Esophagus muscularis mucosa (tissue), 4 donors: ENCODE data around the gene ADGRV1. TPM values are rescaled to one million over a fixed set of nuclear protein-coding genes. Genes with fewer than 3 reads are reported as not detected.

Experiments used
- DNase-seq: peaks from one replicate; pipeline ENCODE4 v3.0.0-alpha.2; 2017; ENCODE audit errors: extremely low spot score
- H3K27ac ChIP-seq, 4 donors: fragments of 200-600 bp; sonication (generic); replicated peaks in 1 of 4; 1 replicate in 3 of 4; 2 replicates in 1 of 4; pipeline ENCODE4 v1.5.1; 2016 to 2019; ENCODE audit warnings: mild to moderate bottlenecking in 1 of 4
- H3K27me3 ChIP-seq, 4 donors: fragments of 200-600 bp; sonication (generic); one replicate each; pipeline versions ENCODE4 v1.5.1 to v1.6.0; 2016 to 2019
- H3K36me3 ChIP-seq, 4 donors: fragments of 200-600 bp; sonication (generic); one replicate each; pipeline ENCODE4 v1.5.1; 2016 to 2019
- H3K4me1 ChIP-seq, 4 donors: fragments of 200-600 bp; sonication (generic); one replicate each; pipeline ENCODE4 v1.5.1; 2016 to 2019
- H3K4me3 ChIP-seq, 4 donors: fragments of 200-600 bp; sonication (generic); 1 replicate in 2 of 4; 2 replicates in 2 of 4; pipeline ENCODE4 v1.5.1; 2016 to 2019; ENCODE audit warnings: mild to moderate bottlenecking in 4 of 4, moderate library complexity in 1 of 4
- H3K9me3 ChIP-seq, 4 donors: fragments of 200-600 bp; sonication (generic); 1 replicate in 3 of 4; 2 replicates in 1 of 4; pipeline ENCODE4 v1.5.1; 2016 to 2019
- EP300 ChIP-seq: sonication (generic); formaldehyde crosslinking; IDR thresholded peaks from one replicate; pipeline ENCODE4 v1.6.1; 2017; ENCODE audit warnings: antibody characterized with exemption
- POLR2A ChIP-seq: fragments of 450-650 bp; IDR thresholded peaks from one replicate; pipeline ENCODE4 v1.6.1; 2017; ENCODE audit warnings: antibody characterized with exemption, moderate library complexity, mild to moderate bottlenecking, low read depth
- POLR2AphosphoS5 ChIP-seq, 2 donors: sonication (generic); formaldehyde crosslinking; IDR thresholded peaks; one replicate each; pipeline ENCODE4 v1.6.1; 2017; ENCODE audit warnings: antibody characterized with exemption in 2 of 2
- WGBS: methylation state at CpG from one replicate; pipeline ENCODE4 v1.1.5; 2018; 5-methylcytosine and 5-hydroxymethylcytosine counted together
- intact Hi-C: fragments of 100-400 bp; cut with DNase I; formaldehyde crosslinking; loops from one replicate; pipeline ENCODE4 v1.15.1; 2023
- total RNA-seq, 4 donors: library from RNA; depleted of rRNA; stranded (reverse); fragments of >200 nt; gene quantifications; one replicate each; pipeline versions ENCODE4 v1.1.0 to v1.2.1, GENCODE V29; 2016
- TF ChIP-seq, protein P1 (sequence below), 3 experiments: fragments of 200-600 bp in 2 of 3; fragments of 450-650 bp in 1 of 3; sonication (generic) in 2 of 3; IDR thresholded peaks; one replicate each; pipeline ENCODE4 v1.5.1; 2017 to 2019; ENCODE audit warnings: antibody characterized with exemption in 3 of 3, mild to moderate bottlenecking in 2 of 3, moderate library complexity in 1 of 3

ADGRV1 gene
- total RNA-seq, 4 donors from 2014 or later: 0.42 to 1.4 (median 0.54) TPM

DNA sequence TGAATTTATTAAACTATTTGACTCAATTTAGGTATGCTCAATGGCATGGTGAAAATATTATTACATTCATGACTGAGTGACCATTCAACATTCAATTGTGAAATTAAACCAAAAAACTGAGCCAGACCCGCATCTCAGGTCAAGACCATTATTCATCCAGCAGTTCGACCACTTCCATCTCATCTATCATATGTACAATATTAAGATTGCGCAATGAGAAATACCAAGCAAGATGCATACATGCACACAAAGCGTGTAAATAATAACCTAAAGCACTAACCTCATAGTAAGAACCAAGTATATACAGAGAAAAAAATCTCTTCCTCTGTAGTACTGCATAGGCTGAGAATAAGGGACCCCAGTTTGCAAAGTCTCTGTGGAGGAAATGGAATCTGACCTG lies 310.2 kb downstream of the ADGRV1 start:
- H3K36me3 ChIP-seq: no peaks in the 10 kb centered on the region
- 89% methylated on average over 4 of the region's 4 CpGs for WGBS
- no peak for DNase-seq
- H3K4me1 ChIP-seq: peaks cover 0 to 10% (median 4%) of the 10 kb centered on the region in 4 donors
- no peak overlapping the region for H3K27ac ChIP-seq
- no peaks in the 10 kb centered on the region for H3K9me3 ChIP-seq
- H3K4me3 ChIP-seq: no peak overlapping the region
- TF ChIP-seq, protein P1, sequence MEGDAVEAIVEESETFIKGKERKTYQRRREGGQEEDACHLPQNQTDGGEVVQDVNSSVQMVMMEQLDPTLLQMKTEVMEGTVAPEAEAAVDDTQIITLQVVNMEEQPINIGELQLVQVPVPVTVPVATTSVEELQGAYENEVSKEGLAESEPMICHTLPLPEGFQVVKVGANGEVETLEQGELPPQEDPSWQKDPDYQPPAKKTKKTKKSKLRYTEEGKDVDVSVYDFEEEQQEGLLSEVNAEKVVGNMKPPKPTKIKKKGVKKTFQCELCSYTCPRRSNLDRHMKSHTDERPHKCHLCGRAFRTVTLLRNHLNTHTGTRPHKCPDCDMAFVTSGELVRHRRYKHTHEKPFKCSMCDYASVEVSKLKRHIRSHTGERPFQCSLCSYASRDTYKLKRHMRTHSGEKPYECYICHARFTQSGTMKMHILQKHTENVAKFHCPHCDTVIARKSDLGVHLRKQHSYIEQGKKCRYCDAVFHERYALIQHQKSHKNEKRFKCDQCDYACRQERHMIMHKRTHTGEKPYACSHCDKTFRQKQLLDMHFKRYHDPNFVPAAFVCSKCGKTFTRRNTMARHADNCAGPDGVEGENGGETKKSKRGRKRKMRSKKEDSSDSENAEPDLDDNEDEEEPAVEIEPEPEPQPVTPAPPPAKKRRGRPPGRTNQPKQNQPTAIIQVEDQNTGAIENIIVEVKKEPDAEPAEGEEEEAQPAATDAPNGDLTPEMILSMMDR (IDR thresholded peaks at IDR 0.05): no peak
- TF ChIP-seq POLR2A (no peak), EP300 (no peak), POLR2AphosphoS5 (IDR thresholded peaks at IDR 0.05) (no peak)
- intact Hi-C loops: loop anchor here (10.0 kb wide), 1 partner anchor 226 kb away; no protein-coding TSS in a partner anchor
- peaks cover 0 to 4% (median 0%) of the 10 kb centered on the region in 4 donors for H3K27me3 ChIP-seq

DNA sequence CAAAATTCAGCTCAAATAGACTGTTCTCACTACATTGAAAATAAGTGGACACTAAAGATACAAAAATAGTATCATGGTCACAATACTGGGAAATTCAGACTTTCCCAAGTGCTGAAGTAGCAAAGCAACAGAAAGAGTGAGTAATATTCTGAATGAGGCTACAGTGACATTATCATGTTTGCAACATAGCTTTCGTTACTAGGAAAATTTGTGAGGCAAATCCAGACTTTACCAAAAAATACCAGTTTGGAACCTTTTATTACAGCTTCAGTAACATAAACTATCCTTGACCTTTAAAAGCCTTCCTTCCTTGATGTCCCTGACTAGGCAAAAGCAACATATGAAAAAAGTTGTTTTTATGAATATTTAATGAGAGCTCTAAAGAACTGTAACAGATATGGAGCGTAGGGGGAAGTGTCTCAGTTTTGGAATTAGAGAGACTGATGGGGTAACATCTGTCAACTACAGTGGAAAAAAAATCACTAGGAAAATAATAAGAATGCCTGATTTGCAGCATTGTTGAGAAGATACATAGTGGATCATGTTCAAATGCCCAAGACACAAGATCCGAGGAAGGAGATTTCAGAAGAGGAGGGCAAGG lies 312.9 kb downstream of the ADGRV1 start:
- no peak for DNase-seq
- Histone ChIP-seq H3K4me3 (no peak overlapping the region), H3K4me1 (peaks cover 0 to 8% (median 3%) of the 10 kb centered on the region in 4 donors), H3K27ac (no peak overlapping the region), H3K9me3 (no peaks in the 10 kb centered on the region), H3K27me3 (peaks cover 0 to 4% (median 0%) of the 10 kb centered on the region in 4 donors), H3K36me3 (no peaks in the 10 kb centered on the region)
- intact Hi-C loops: no loop called here
- TF ChIP-seq EP300: no peak
- TF ChIP-seq POLR2A: no peak
- TF ChIP-seq, protein P1 (IDR thresholded peaks at IDR 0.05): no peak
- TF ChIP-seq POLR2AphosphoS5 (IDR thresholded peaks at IDR 0.05): no peak
- WGBS: 77% methylated on average over 3 of the region's 3 CpGs

DNA sequence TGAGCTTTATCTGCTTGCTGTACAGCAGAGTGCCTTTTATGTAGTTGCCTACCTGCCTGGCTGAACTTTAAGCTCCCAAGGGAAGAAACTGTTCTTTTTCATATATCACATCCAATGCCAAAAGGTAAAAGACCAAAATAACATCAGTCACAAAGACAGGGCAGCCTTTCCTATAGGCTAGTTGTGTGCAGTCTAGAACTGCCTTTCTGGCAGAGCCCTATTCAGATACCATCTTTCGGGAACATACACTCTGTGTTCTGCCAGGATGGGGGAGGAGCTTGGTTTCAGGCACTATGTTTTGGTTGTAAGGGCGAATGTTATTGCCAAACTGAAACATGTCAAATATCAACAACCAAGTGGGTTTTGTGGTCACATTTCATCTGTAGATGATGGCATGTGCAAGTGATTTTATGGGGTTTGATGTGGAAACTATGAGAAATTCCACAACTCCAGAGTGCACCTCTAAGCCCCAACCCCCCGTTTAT lies 314.5 kb downstream of the ADGRV1 start:
- WGBS: 88% methylated on average over 3 of the region's 3 CpGs
- peaks cover 0 to 4% (median 0%) of the 10 kb centered on the region in 4 donors for H3K27me3 ChIP-seq
- H3K36me3 ChIP-seq: no peaks in the 10 kb centered on the region
- no peak overlapping the region for H3K27ac ChIP-seq
- no peak for TF ChIP-seq POLR2AphosphoS5 (IDR thresholded peaks at IDR 0.05)
- TF ChIP-seq EP300: no peak
- TF ChIP-seq, protein P1 (IDR thresholded peaks at IDR 0.05): no peak
- no peak for TF ChIP-seq POLR2A
- H3K9me3 ChIP-seq: no peaks in the 10 kb centered on the region
- intact Hi-C loops: no loop called here
- H3K4me3 ChIP-seq: no peak overlapping the region
- H3K4me1 ChIP-seq: peaks cover 0 to 8% (median 4%) of the 10 kb centered on the region in 4 donors
- DNase-seq: no peak

DNA sequence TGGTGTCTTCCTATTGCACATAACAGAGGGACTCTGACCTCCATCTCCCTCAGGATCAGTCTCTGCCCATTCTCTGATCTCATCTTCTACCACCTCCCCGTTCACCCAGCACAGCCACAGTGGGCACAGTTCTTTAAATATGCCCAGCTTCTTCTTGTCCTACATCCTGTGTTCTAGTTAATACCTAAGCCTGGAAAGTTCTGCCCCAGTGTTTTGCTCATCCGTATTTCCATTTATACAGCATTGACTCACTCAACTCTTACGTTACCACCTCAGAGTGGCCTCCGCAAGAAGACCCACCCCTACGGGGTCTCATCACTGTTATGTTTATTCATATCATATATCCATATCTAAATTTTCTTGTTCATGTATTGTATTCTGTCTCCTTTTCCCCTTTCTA lies 315.5 kb downstream of the ADGRV1 start:
- WGBS: 99% methylated on average over 5 of the region's 5 CpGs

More for the DNA sequence above, 315.5 kb downstream of the ADGRV1 start:
- peaks cover 0 to 16% (median 9%) of the 10 kb centered on the region in 4 donors for H3K4me1 ChIP-seq
- no peaks in the 10 kb centered on the region for H3K9me3 ChIP-seq
- no peak overlapping the region for H3K4me3 ChIP-seq
- TF ChIP-seq, protein P1 (IDR thresholded peaks at IDR 0.05): no peak
- TF ChIP-seq EP300: no peak
- TF ChIP-seq POLR2A: no peak
- TF ChIP-seq POLR2AphosphoS5 (IDR thresholded peaks at IDR 0.05): no peak
- DNase-seq: no peak
- no peaks in the 10 kb centered on the region for H3K36me3 ChIP-seq
- intact Hi-C loops: no loop called here
- H3K27ac ChIP-seq: no peak overlapping the region
- peaks cover 0 to under 1% (median 0%) of the 10 kb centered on the region in 4 donors for H3K27me3 ChIP-seq
